Activated CD8-positive, alpha-beta memory T cell treated with anti-CD3 and anti-CD28 coated beads for 24 hours (primary cell): Measurements from ENCODE around the gene YTHDC1.
"Not testable (repeated sequence)": the region's sequence is repeated elsewhere in the genome, so short reads cannot be mapped to it uniquely, and the experiment has no call there.

ENCODE experiments used
- DNase-seq: peaks from one replicate; pipeline ENCODE4 v3.0.0-alpha.2; 2020

Gene YTHDC1

DNA sequence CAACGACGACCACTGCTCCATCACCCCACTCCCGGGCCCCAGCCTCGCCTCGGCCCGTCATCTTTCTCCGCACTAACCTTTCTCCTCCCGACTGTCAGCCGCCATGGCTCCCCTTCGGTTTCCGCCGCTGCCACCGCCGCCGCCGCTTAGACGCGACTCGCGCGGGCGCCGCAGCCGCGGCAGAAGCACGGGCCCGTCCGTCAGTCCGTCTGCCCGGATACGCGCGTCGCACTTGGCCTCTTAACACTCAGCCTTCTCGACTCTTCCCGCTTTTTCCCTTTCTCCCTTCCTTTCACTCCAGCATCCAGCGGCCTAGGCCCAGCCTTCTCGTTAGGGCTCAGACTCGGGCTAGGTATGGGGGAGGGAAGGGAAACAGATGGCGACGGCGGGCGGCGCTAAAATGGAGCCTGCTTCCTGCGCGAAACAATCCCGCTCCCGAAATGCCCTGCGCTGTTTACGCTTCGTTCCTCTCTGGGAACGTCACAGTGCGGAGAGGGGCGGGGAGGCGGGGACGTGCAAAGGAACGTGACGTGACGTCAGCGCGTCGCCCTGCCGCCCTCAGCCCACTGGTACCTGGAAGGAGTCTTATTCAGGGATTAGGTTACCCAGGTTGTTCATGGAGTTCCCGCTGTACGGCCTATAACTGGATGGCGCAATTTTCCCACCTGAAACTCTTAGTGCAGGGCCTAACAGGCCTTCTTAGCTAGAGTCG, at the start of gene YTHDC1:
Gene YTHDC1, minus strand, starts transcription at position 442 of the 712 bp plus-strand sequence. Its CDS starts 337 bp downstream, at position 105.
- peak; percentile 96 for DNase-seq

DNA sequence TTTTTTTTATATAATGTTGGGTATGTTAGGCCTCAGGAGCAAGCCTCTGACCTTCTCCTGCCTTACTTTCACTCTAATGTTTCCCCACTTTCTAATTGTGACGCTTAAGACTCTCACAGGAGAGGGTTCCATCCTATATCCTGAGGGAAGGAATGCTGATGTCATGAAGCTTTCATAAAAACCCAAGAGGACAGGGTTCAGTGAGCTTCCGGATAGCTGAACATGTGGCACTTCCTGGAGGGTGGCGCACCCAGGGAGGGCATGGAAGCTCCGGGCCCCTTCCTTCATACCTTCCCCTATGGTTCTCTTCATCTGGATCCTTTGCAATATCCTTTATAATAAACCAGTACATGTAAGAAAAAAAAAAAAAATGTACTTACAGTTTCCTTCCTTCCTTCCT, 49.4 kb upstream of the YTHDC1 start:
- DNase-seq, result no peak

DNA sequence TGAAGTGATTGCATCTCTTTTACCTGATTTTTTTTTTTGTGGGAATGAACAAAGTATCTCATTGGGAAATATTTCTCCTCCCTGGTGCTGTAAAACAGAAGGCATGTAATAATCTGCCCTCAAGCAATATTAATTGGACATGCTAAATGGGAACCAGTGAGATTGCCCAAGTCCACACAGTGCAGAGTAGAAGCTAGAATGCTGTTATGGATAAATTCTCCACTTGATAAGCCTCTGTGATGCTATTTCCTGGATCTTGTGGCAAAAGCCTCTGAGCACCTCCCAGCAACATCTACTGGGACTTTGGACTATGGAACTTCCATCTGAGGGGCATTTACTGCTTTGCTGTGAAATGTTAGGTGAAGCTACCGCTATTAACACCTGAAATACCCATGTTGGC, 46.9 kb upstream of the YTHDC1 start:
- no peak for DNase-seq

- DNase-seq, result no peak
Measured at GRCh38 chr4:68391436-68391835, 41.5 kb upstream of the YTHDC1 start.

GRCh38 chr4:68390205-68390935, 40.5 kb upstream of the YTHDC1 start:
- no peak for DNase-seq

- not testable (repeated sequence) for DNase-seq
Measured at GRCh38 chr4:68389386-68389913, 39.6 kb upstream of the YTHDC1 start.

DNA sequence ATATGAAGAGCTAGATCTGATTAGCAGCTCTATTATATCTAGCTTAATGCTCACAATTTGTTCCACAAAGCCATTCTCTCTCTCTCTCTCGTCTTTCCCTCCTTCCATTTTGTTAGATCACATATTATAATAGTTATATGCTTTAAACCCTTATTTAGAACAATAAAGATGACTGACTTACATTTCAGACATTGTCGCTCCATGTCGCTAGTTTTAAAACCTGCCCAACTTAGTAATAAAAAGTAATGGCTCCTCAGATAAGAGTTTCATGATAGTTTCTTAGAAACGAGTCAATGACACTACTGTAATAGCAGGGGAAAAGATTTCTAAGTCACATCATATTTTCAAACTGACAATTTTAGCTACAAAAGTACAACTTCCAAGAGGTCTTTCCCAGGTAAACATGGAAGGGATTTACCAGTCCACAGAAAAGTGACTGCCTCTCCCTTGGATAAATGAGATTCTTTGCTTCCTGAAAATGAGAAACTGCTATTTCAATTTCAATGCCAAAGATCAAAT, 38.5 kb upstream of the YTHDC1 start:
- DNase-seq, result no peak

- no peak for DNase-seq
Measured at GRCh38 chr4:68385267-68385666, 35.4 kb upstream of the YTHDC1 start.

GRCh38 chr4:68383115-68383514, 33.2 kb upstream of the YTHDC1 start:
- DNase-seq, result no peak

DNA sequence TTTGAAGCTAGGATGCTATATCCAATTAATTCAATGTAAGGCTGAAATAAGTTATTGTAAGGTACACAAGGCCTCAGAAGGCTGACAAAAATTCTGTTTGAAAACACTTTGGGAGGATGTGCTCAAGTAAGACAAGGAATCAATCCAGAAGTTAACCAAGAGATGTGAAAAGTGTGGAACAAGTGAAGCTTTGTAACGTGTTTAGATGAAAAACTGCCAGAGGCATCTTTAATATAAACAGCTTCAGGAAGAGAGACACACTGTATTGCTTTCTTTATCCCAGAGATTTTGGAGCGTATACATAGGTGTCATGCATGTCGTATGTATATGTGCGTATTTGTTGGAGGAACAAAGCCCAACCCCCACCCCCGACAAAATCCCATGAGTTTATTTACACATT, 28.3 kb upstream of the YTHDC1 start:
- DNase-seq, result no peak

DNA sequence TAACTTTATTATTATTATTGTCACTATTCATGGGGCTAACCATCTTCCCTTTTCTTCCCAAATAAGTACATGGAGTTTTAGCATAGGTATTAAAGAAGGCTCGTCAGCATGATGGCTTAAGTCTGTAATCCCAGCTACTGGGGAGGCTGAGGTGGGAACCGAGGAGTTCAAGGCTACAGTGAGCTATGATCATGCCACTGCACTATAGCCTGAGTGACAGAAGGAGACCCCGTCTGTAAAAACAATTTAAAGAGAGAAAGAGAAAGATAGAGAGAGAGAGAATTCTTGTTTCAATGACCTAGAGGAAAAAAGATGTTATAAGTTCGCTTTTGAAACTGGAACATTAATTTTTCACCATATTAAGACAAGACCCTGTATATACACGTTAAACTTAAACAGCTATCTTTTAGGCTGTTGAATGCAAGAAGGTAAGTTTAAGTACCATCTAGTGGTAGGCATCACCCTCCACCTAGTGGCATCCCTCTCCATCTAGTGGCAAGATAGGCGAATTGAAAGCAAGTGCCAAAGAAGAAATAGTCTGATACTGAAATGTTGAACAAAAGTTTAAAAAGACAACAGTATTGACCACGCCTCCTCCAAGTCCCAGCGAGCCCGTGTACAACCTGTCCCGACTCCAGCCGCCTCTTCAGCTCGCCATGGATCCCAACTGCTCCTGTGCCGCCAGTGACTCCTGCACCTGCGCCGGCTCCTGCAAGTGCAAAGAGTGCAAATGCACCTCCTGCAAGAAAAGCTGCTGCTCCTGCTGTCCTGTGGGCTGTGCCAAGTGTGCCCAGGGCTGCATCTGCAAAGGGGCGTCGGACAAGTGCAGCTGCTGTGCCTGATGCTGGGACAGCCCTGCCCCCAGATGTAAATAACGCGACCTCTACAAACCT, 26.0 kb upstream of the YTHDC1 start:
- peak; percentile 70 for DNase-seq

GRCh38 chr4:68373513-68373912, 23.6 kb upstream of the YTHDC1 start:
- peak; percentile 80 for DNase-seq

DNA sequence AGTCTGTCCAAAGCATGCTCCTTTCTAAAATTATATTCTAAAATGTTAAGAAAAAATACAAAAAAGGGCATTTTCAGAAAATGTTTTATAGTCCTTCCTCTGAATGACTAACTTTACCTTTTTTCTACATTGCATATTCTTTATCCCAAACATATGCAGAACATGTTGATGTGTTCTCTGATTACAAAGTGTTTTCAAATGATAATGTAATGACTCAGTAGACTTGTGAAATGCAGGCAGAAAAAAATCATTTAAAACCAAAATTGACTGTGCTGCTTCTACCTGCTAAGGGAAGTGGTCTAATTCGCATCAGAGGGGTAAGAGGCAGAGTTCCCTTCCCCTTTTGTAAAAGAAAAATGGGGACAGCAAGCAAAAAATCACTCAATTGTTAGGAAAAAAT, 22.7 kb upstream of the YTHDC1 start:
- DNase-seq, result no peak

GRCh38 chr4:68369142-68369805, 19.4 kb upstream of the YTHDC1 start:
- no peak for DNase-seq

- DNase-seq, result no peak
Measured at GRCh38 chr4:68368691-68369131, 18.8 kb upstream of the YTHDC1 start.

DNA sequence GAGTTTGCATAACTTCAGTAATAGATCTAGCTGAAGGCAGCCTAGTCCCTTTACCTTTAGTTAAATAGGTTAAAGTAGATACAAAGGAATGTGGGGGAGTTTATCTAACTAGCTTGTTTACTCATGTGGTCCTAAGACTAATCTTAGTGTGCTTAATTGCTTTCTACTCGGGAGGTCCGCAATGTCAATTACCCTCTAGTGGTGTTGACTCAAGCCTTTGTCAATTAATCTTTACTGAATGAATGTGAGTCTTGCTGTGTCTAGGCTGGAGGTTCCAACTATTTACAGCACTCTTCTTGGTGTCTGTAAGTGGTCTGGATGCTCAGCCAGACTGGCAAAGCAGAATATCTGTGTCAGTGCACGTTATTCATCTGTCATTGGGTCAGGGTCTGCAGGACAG, 17.9 kb upstream of the YTHDC1 start:
- no peak for DNase-seq

DNA sequence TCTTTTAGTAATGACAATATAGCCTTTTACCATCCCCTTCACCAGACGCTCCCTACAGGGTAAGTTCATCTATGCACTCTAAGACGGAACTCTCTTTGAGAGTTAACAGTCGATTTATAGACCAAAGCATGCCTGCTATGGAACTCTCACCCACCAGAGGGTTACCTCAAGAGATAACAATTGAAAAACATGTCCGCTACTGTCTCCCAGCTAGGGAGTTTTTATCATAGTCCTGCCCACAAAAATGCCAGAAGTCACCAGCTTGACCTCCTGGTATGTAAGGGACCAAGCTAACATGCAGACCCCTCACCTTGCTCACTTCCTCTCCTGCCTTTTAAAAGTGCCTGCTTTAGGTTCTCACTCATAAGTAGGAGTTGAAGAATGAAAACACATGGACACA, 16.7 kb upstream of the YTHDC1 start:
- no peak for DNase-seq

DNA sequence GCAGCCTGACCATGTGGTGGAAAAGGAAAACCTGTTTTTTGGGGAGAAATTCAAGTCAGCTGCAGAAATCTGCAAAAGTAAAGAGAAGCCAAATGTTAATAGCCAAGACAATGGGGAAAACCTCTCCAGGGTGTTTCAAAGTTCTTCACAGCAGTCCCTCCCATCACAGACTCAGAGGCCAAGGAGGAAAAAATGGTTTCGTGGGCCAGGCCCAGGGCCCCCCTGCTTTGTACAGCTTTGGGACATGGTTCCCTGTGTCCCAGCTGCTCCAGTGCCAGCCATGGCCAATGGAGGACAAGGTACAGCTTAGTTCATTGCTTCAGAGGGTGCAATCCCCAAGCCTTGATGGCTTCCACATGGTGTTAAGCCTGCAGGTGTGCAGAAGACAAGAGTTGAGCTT, 15.2 kb upstream of the YTHDC1 start:
- DNase-seq, result no peak

DNA sequence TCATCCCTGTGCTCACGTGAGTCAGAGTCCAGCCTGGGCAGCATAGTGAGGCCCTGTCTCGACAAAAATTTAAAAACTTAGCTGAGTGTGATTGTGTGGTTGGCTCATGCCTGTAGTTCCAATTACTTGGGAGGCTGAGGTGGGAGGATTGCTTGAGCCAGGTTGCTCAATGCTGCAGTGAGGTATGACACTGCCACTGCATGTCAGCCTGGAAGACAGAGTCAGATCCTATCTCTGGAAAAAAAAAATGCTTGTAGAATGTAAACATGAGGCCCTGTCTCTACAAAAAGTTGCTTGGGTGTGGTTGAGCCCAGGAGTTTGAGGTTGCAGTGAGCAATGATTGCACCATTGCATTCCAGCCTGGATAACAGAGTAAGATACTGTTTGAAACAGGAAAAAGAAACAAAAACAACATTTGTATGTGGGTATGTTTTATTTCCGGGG, 11.3 kb upstream of the YTHDC1 start:
- no peak for DNase-seq

- no peak for DNase-seq
Measured at GRCh38 chr4:68360231-68360968, 10.5 kb upstream of the YTHDC1 start.

- DNase-seq, result no peak
Measured at GRCh38 chr4:68359508-68359907, 9.6 kb upstream of the YTHDC1 start.

DNA sequence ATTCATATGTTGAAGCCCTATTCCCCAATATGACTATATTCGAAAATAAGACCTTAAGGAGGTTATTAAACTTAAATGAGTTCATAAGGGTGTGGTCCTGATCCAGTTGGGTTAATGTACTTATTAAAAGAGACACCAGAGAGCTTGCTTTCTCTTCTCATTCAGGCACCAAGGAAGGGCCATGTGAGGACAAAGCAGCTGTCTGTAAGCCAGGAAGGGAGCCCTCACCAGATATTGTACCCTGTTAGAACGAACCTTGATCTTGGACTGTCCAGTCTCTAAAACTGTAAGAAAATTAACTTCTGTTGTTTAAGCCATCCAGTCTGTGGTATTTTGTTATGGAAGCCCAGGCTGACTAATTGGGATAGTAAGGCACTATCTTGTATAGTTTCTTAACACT, 9.1 kb upstream of the YTHDC1 start:
- DNase-seq, result no peak
